NT2/D1 (cell line): Measurements from ENCODE around the gene METTL2A.

ENCODE experiments used
- SUZ12 ChIP-seq: IDR thresholded peaks from 2 replicates; pipeline ENCODE4 v1.6.1; 2011; ENCODE audit not compliant: insufficient read length, insufficient read depth; ENCODE audit errors: extremely low read depth
- YY1 ChIP-seq: IDR thresholded peaks from 2 replicates; pipeline ENCODE4 v1.6.1; 2011; ENCODE audit not compliant: insufficient read length, insufficient read depth
- ZNF274 ChIP-seq: IDR thresholded peaks from 2 replicates; pipeline ENCODE4 v1.6.1; 2011; ENCODE audit warnings: mild to moderate bottlenecking, low read depth, low read length

- TF ChIP-seq ZNF274 (no peak), YY1 (no peak), SUZ12 (no peak)
Observed at GRCh38 chr17:62456016-62456415, 32.3 kb downstream of the METTL2A start.
